Right lobe of liver (tissue), 6 donors: ENCODE measurements around the gene MAMLD1. TPM values are rescaled to one million over a fixed set of nuclear protein-coding genes. Genes with fewer than 3 reads are reported as not detected.

ENCODE experiments used
- ATAC-seq, 4 donors: fragments of 200-7000 bp; cut with Tn5 transposase; one replicate each; pipeline ENCODE4 v1.9.1; 2020; ENCODE audit warnings: mild to moderate bottlenecking in 4 of 4, moderate library complexity in 4 of 4
- DNase-seq, 3 donors: peaks; one replicate each; pipeline ENCODE4 v3.0.0-alpha.2; 2020
- H3K27ac ChIP-seq, 3 donors: fragments of 200-600 bp; one replicate each; pipeline ENCODE4 v1.8.0; 2022
- H3K27me3 ChIP-seq, 2 donors: fragments of 200-600 bp; one replicate each; pipeline ENCODE4 v1.8.0; 2022
- H3K36me3 ChIP-seq, 4 donors: fragments of 200-600 bp; sonication (generic) in 1 of 4; one replicate each; pipeline versions ENCODE4 v1.5.1 to v1.8.0; 2017 to 2022; ENCODE audit warnings: control low read depth in 1 of 4
- H3K4me1 ChIP-seq, 4 donors: fragments of 200-600 bp; sonication (generic) in 1 of 4; one replicate each; pipeline versions ENCODE4 v1.5.1 to v1.8.0; 2017 to 2022; ENCODE audit warnings: control low read depth in 1 of 4
- H3K4me3 ChIP-seq, 3 donors: fragments of 200-600 bp; one replicate each; pipeline ENCODE4 v1.8.0; 2022
- H3K9me3 ChIP-seq, 4 donors: fragments of 200-600 bp; sonication (generic) in 1 of 4; one replicate each; pipeline versions ENCODE4 v1.5.1 to v1.8.0; 2017 to 2022; ENCODE audit warnings: control low read depth in 1 of 4
- CTCF ChIP-seq, 4 donors: fragments of 200-600 bp in 3 of 4; fragments of 450-650 bp in 1 of 4; IDR thresholded peaks; one replicate each; pipeline versions ENCODE4 v1.5.1 to v1.8.0; 2016 to 2022; ENCODE audit warnings: antibody characterized with exemption in 4 of 4, mild to moderate bottlenecking in 2 of 4
- POLR2A ChIP-seq: fragments of 450-650 bp; IDR thresholded peaks from one replicate; pipeline ENCODE4 v1.6.1; 2017; ENCODE audit warnings: antibody characterized with exemption, mild to moderate bottlenecking
- WGBS: methylation state at CpG from one replicate; pipeline ENCODE4 v1.1.6; 2018; ENCODE audit warnings: low coverage, low lambda C conversion rate; ENCODE audit not compliant: insufficient coverage; ENCODE audit errors: missing lambda C conversion rate; 5-methylcytosine and 5-hydroxymethylcytosine counted together
- intact Hi-C, 2 donors: fragments of 100-400 bp; cut with DNase I; formaldehyde crosslinking; loops; one replicate each; pipeline versions ENCODE4 v1.11.2 to v1.14.1; 2022
- total RNA-seq, 6 experiments: library from RNA; depleted of rRNA in 2 of 6; stranded (reverse); fragments of >200 nt in 2 of 6; fragmentation: NEBNext Ultra II Directional in 3 of 6; extraction: Animal tissue kit (Norgen Biotek cat#: 25700) in 3 of 6; gene quantifications; one replicate each; pipeline versions ENCODE4 v1.1.0 to v1.2.4, GENCODE V29; 2016 to 2023
- donor health status: DM: no; HTN: yes; CAD: no.
- donor health status: DM: no; HTN: no; CAD: no.
- donor health status: DM: no; HTN: no; CAD: no.
- donor health status: DM: no; HTN: yes; CAD: no.
- donor health status: DM: no; HTN: yes; CAD: no.

Gene MAMLD1
- total RNA-seq, 6 experiments from 2014 or later, result 0.99 to 4.7 (median 1.8) TPM

- intact Hi-C loops, result no loop called here
Measured at GRCh38 chrX:150502091-150502490, 139.0 kb downstream of the MAMLD1 start.

GRCh38 chrX:150502979-150503897 lies 140.1 kb downstream of the MAMLD1 start:
- no CpG with 5 or more reads among the region's 19 CpGs for WGBS
- no peak overlapping the region for H3K27ac ChIP-seq
- H3K4me1 ChIP-seq, result peaks cover 0 to 7% (median 3%) of the 10 kb centered on the region in 4 donors
- ATAC-seq, result no peak
- TF ChIP-seq CTCF (IDR thresholded peaks at IDR 0.05) (no peak), POLR2A (no peak)
- no peaks in the 10 kb centered on the region for H3K36me3 ChIP-seq
- H3K4me3 ChIP-seq, result no peak overlapping the region
- DNase-seq, result no peak
- H3K27me3 ChIP-seq, result no peaks in the 10 kb centered on the region
- H3K9me3 ChIP-seq, result no peaks in the 10 kb centered on the region
- intact Hi-C loops, result no loop called here

More at GRCh38 chrX:150502091-150502490, 139.0 kb downstream of the MAMLD1 start:
- no peak overlapping the region for H3K4me3 ChIP-seq
- TF ChIP-seq CTCF (IDR thresholded peaks at IDR 0.05) (no peak), POLR2A (no peak)
- ATAC-seq (no peak), DNase-seq (no peak)
- H3K4me1 ChIP-seq, result no peaks in the 10 kb centered on the region
- no peaks in the 10 kb centered on the region for H3K36me3 ChIP-seq
- WGBS, result 30% methylated on average over 3 of the region's 3 CpGs
- no peak overlapping the region for H3K27ac ChIP-seq
- H3K27me3 ChIP-seq, result no peaks in the 10 kb centered on the region
- no peaks in the 10 kb centered on the region for H3K9me3 ChIP-seq

- no peak overlapping the region for H3K4me3 ChIP-seq
- no peaks in the 10 kb centered on the region for H3K27me3 ChIP-seq
- H3K36me3 ChIP-seq, result no peaks in the 10 kb centered on the region
- H3K4me1 ChIP-seq, result peaks cover 0 to 7% (median 3%) of the 10 kb centered on the region in 4 donors
- WGBS, result 89% methylated on average over 2 of the region's 5 CpGs
- ATAC-seq, result no peak
- no peak overlapping the region for H3K27ac ChIP-seq
- no peaks in the 10 kb centered on the region for H3K9me3 ChIP-seq
- intact Hi-C loops, result no loop called here
- TF ChIP-seq CTCF (IDR thresholded peaks at IDR 0.05), result no peak
- TF ChIP-seq POLR2A, result no peak
- no peak for DNase-seq
Measured at GRCh38 chrX:150503898-150504219, 140.7 kb downstream of the MAMLD1 start.

- intact Hi-C loops, result no loop called here
- Histone ChIP-seq H3K4me3 (no peak overlapping the region), H3K9me3 (no peaks in the 10 kb centered on the region), H3K27me3 (no peaks in the 10 kb centered on the region), H3K4me1 (peaks cover 0 to 7% (median 3%) of the 10 kb centered on the region in 4 donors), H3K36me3 (no peaks in the 10 kb centered on the region), H3K27ac (no peak overlapping the region)
- TF ChIP-seq CTCF (IDR thresholded peaks at IDR 0.05), result no peak
- no peak for TF ChIP-seq POLR2A
- WGBS, result 77% methylated on average over 8 of the region's 9 CpGs
- DNase-seq (no peak), ATAC-seq (no peak)
Measured at GRCh38 chrX:150504397-150505182, 141.5 kb downstream of the MAMLD1 start.
